HG02610 (cell line): ENCODE data around the gene ADAMTS16.

ENCODE experiments used
- ATAC-seq: cut with Tn5 transposase; IDR thresholded peaks from one replicate; pipeline ENCODE4 v1.9.1; 2021; ENCODE audit warnings: mild to moderate bottlenecking, moderate library complexity; ENCODE audit not compliant: unreplicated experiment

Gene ADAMTS16

DNA sequence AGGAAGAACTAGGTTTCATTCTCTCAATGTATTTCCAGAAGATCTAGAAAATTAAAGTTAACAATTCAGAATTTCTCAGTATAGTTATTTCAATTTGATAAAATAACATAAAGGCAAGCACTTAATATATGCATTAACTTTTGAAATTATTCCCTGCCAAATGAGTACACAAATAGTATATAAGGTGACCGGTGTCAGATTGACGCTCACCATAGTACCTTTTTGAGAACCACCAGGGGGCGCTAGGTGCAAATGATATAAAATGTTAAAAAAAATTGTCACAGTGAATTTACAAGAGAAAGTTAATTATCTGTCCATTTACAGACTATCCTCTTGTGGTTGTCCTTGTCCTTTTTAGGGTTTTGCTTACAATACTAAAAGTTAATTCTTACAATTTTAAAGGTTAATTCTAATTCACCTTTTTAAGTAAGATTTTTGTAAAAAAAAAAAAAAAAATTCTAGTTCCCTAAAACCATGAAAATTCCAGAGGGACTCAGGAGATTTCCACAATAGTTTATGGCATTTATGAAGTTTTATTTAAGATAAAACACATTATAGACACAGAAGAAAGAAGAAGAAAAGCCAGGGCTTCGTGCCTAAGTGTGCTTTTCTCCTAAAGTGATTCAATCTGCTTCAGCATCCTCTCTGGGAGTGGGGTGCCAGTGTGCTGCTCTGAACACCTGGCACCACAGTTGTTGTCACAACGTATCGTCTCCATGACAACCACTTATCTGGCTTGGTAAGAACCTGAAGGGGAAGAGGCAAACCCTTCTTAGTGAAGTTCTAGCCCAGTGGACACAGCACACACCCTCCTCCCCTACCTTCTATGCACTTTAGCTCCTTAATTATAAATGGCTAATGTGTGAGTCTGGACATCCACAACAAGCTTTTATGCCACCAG lies 1.7 kb downstream of the ADAMTS16 start:
- ATAC-seq, result peak; percentile 51

DNA sequence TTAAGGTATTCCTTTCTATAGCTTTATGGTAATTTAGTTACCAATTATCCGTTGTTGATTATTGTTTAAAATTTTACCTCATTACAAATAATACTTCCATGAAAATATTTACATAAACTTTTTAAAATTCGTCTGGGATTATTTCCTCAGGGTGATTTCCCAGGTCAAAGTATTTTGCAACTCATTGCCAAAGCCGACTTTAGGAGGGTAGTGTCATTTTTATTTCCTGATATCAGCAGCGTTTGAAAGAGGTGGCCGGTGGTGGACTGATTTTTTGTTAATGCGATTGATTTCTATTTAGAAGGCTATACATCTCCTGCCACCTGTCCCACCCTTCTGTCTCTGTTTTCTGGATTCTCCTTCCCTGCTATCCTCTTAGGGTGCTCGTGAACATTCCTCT lies 4.3 kb downstream of the ADAMTS16 start:
- no peak for ATAC-seq

DNA sequence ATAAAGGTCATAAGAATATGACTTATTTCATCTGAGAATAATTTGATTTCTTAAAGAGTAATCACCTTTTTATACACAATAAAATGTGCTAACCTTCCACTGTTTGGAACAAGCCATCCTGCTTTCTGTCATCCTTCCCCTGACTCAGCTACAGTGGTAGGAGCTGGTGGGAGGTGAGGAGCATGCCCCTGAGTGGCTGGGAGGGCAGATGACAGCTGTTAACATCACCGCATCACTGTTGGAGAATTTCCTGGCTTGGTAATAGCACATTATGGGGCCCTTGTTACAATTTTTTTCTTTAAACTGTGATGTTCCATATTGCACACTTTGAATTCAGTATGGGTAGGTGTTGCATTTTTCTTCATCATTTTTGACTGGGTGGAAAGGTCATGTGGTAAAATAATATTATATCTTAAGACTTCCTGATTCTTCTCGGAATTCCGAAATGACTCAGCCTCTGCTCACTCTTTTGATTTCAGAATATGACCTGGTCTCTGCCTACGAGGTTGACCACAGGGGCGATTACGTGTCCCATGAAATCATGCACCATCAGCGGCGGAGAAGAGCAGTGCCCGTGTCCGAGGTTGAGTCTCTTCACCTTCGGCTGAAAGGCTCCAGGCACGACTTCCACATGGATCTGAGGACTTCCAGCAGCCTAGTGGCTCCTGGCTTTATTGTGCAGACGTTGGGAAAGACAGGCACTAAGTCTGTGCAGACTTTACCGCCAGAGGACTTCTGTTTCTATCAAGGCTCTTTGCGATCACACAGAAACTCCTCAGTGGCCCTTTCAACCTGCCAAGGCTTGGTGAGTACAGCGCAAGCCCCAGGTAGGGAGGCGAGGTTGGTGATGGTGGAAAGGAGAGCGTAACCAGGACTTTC lies 5.8 kb downstream of the ADAMTS16 start:
- no peak for ATAC-seq

- no peak for ATAC-seq
Measured at GRCh38 chr5:5146530-5147160, 6.5 kb downstream of the ADAMTS16 start.

DNA sequence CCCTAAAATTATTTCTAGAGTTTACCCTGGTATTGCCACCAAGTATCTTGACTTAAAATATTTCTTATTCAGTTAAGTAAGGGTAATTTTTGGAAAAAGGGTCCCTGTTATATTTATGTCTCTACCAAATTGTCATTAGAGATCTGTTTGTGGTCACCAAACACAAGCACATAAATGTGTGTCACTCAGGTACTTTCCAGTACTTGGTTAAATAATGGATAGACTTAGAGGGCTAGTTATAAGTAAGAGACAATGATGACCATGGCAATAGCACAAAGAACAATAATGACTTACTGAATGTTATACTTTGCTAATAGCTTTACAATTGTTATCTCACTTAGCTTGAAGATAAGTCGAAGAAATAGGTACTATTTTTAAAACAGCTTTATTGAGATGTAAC lies 9.0 kb downstream of the ADAMTS16 start:
- no peak for ATAC-seq

DNA sequence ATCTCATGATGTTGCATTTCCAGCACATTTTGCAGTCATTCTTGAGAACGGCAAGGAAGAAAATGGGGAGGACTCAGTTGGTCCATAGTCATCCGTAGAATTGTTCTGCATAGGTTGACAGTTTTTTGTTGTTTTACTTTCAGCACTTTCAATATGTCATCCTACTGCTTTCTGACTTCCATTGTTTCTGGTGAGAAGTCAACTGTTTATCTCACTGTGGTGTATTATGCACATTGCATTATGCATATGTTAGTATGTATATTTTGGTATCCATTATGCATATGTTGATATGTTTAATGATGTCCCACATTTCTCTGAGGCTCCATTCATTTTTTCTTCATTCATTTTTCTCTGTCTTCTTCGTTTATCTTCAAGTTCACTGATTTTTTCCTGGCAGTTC lies 10.5 kb downstream of the ADAMTS16 start:
- no peak for ATAC-seq

DNA sequence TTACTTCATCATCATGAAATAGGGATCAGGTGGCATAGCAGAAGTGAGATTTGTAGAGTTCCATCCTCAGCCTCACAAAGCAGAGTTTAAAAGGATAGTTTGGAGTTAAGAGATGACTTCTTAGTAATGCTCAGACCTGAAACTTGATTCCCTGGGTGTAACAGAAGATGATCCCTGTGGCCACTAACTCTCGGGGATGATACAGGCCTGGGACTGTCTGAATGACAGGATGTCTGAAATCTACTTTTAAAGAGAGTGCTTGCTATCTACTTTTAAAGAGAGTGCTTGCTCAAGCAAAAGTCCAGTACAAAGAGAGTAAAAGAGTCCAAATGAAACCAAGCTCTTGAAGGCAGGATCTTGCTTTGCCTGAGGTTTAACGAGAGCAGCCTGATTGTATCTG lies 14.6 kb downstream of the ADAMTS16 start:
- ATAC-seq, result no peak

DNA sequence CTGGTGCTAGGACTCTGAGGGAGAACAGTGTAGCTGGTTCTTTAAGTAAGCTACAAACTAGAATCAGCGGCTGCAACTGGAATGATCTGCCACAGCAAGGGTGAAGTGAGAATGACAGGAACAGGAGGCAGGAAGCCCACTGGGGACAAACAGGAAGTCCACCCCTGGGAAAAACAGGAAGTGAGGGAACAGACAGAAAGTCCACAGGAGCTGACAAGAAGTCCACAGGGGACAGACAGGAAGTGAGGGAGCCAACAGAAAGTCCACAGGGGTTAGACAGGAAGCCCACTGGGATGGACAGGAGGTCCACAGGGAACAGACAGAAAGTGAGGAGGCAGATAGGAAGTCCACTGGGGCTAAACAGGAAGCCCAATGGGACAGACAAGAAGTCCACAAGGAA lies 15.5 kb downstream of the ADAMTS16 start:
- no peak for ATAC-seq

GRCh38 chr5:5156471-5157082 lies 16.4 kb downstream of the ADAMTS16 start:
- no peak for ATAC-seq

- no peak for ATAC-seq
Measured at GRCh38 chr5:5158472-5158895, 18.4 kb downstream of the ADAMTS16 start.

GRCh38 chr5:5159282-5160103 lies 19.4 kb downstream of the ADAMTS16 start:
- no peak for ATAC-seq

- ATAC-seq, result no peak
Measured at GRCh38 chr5:5164163-5164562, 24.0 kb downstream of the ADAMTS16 start.

GRCh38 chr5:5165541-5166002 lies 25.4 kb downstream of the ADAMTS16 start:
- no peak for ATAC-seq

DNA sequence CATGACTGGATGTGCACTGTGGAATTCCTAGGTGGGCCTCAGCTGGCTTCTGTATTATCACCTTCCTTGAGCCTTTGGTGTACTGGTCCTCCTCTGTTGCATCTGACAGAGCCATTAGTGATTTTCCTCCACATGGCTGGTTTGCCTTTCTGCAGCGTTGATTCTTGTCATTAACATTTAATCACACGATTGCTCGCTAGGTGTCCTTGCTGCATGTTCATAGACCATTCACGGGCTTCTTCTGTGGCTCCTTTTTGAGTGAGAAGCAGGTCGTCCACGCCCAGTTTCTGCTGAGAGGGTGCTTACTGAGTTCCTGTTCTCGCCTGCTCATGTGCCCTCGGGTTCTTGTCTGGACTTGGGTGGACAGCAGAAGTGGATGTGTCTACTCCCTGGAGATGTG lies 29.3 kb downstream of the ADAMTS16 start:
- no peak for ATAC-seq

DNA sequence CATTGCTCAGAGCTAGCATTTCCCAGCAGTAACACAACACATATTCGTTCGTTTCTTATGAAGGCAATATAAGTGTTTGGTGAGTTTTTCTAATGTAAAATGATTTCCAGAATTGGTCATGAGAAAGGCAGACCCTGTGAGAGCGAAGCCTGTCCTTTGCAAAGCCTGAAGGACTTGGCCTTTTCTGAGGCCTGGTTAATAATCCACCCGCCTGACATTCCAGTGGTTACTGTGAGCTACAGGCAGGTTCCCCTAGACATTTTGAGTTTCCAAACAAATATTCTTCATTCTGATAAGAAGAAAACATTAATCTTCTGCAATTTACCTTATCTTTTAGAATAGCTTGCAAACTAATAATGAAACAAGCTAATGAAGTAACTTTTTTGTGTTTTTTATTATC lies 38.0 kb downstream of the ADAMTS16 start:
- no peak for ATAC-seq

DNA sequence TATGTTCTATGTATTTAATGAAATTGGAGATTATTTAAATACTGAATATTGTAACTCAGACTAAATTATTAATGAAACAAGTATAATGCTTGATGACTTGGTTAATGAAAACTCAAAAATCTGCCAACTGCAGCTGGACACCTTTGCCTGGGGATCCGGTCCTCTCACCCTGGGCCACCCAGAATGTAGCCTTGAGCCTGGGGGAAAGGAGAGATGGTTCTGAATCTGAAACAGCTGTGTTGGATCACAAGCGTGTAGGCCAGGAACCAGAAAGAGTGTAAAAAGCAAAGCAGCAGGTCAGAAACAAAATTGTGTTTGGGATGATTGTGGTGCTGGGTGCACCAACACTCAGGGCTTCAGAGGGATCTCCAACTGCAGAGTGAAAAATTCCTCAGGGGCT lies 38.5 kb downstream of the ADAMTS16 start:
- no peak for ATAC-seq

- ATAC-seq, result no peak
Measured at GRCh38 chr5:5179079-5179478, 38.9 kb downstream of the ADAMTS16 start.

DNA sequence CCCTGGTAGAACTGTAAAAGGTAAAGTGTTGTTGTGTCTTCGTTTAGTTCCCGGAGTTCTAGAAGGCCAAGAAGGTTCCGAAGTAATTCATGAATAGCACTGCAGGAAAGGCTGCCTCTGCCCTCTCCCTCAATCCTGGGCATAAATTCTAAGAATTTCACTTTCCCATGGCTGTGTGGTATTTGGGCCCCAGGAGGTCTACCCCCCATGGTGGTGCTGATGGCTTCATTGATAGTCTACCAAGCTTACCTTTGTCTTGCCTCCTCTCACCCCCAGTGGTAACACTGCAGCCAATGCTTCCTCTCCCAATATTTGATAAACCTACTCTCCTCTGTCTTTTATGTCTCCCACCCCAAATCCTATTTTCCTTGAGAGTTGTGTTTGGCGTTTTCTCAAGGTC lies 39.5 kb downstream of the ADAMTS16 start:
- ATAC-seq, result no peak

DNA sequence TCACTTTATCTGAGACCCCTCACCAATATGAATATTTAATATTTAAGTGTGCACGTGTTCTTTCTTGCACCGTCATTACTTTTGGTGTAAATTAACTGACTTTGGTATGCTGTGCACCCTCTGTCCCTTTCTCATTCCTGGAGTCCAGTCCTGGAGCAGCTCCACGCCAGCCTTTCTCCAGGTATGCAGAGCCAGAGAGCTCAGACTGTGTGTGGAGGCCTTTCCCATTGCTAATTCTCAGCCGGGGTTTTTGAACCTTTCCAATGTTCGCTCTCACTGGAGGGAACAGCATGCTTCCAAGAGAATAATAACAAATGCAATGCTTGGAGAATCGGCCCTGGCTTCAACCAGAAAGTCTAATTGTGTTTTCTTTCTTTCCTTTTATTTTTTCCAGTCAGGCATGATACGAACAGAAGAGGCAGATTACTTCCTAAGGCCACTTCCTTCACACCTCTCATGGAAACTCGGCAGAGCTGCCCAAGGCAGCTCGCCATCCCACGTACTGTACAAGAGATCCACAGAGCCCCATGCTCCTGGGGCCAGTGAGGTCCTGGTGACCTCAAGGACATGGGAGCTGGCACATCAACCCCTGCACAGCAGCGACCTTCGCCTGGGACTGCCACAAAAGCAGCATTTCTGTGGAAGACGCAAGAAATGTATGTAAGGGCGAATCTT lies 41.7 kb downstream of the ADAMTS16 start:
- no peak for ATAC-seq
